ENCODE data around the gene STK11. TPM values are rescaled to one million over a fixed set of nuclear protein-coding genes. Genes with fewer than 3 reads are reported as not detected.

STK11 gene
- total RNA-seq, 3 donors from 2014 or later = 32.8 to 55.0 (median 52.1) TPM

GRCh38 chr19:1237027-1237659, 31.6 kb downstream of the STK11 start:
- intact Hi-C loops (cut with DNase I; ENCODE audit: low total_unique reads) = no loop called here

DNA sequence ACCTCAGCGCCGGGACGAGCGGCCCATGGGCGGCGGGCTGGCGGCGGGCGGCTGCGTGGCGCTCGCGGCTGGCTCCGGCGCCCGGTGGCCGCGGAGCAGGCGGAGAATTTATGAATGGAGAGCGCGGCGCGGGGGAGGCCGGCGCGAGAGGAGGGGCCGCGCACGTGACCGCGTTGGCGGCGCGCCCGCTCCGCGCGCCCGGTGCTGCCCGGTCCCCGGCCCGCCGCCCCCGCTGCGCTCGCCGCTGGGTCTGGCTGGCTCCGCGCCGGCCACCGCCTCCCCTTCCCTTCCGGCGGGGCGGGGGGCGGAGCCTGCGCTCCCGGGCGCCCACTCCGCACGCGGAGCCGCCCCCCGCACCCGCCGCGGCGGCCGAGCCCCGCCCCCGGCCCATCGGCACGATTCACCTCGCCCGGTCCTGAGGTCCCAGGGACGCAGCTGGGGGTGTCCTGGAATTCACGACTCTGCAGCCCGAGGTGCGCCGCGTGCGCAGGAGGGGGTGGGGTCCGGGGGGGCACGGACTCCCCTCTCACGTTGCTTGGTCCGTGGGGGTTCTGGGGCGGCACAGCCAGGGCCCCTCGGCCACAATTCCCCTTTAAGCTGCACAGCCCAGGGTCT, 32.3 kb downstream of the STK11 start, which contains the start of gene CBARP:
Gene CBARP, minus strand, starts transcription at position 252 of the 615 bp plus-strand sequence. CDS start 1,905 bp downstream, outside the sequence.
- no peaks in the 10 kb centered on the region for H3K9me3 ChIP-seq
- H3K4me1 ChIP-seq = peaks cover 13 to 20% of the 10 kb centered on the region in 2 donors
- no peak for DNase-seq (ENCODE audit: low spot score in 2 of 2)
- peak within 1 kb of the TSS; percentile 93 to 97 for H3K27ac ChIP-seq
- peak within 1 kb of the TSS; percentile 47 to 87 (median 64) for H3K4me3 ChIP-seq
- no peaks in the 10 kb centered on the region for H3K27me3 ChIP-seq
- intact Hi-C loops (cut with DNase I; ENCODE audit: low total_unique reads) = no loop called here
- TF ChIP-seq POLR2AphosphoS5 (IDR thresholded peaks at IDR 0.05) = no peak
- TF ChIP-seq, protein P1, sequence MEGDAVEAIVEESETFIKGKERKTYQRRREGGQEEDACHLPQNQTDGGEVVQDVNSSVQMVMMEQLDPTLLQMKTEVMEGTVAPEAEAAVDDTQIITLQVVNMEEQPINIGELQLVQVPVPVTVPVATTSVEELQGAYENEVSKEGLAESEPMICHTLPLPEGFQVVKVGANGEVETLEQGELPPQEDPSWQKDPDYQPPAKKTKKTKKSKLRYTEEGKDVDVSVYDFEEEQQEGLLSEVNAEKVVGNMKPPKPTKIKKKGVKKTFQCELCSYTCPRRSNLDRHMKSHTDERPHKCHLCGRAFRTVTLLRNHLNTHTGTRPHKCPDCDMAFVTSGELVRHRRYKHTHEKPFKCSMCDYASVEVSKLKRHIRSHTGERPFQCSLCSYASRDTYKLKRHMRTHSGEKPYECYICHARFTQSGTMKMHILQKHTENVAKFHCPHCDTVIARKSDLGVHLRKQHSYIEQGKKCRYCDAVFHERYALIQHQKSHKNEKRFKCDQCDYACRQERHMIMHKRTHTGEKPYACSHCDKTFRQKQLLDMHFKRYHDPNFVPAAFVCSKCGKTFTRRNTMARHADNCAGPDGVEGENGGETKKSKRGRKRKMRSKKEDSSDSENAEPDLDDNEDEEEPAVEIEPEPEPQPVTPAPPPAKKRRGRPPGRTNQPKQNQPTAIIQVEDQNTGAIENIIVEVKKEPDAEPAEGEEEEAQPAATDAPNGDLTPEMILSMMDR (IDR thresholded peaks at IDR 0.05) = no peak
- no peak for TF ChIP-seq POLR2A (IDR thresholded peaks at IDR 0.05)
- H3K36me3 ChIP-seq = no peaks in the 10 kb centered on the region

More at GRCh38 chr19:1237027-1237659, 31.6 kb downstream of the STK11 start:
- TF ChIP-seq POLR2A (IDR thresholded peaks at IDR 0.05) = peak; percentile 12
- TF ChIP-seq, protein P1 (IDR thresholded peaks at IDR 0.05) = no peak
- Histone ChIP-seq H3K36me3 (no peaks in the 10 kb centered on the region), H3K4me1 (peaks cover 8 to 13% of the 10 kb centered on the region in 2 donors), H3K9me3 (no peaks in the 10 kb centered on the region), H3K27ac (peak overlapping the region; percentile 13 to 97), H3K4me3 (peak overlapping the region; percentile 47 to 87 (median 64)), H3K27me3 (no peaks in the 10 kb centered on the region)
- no peak for DNase-seq (ENCODE audit: low spot score in 2 of 2)

DNA sequence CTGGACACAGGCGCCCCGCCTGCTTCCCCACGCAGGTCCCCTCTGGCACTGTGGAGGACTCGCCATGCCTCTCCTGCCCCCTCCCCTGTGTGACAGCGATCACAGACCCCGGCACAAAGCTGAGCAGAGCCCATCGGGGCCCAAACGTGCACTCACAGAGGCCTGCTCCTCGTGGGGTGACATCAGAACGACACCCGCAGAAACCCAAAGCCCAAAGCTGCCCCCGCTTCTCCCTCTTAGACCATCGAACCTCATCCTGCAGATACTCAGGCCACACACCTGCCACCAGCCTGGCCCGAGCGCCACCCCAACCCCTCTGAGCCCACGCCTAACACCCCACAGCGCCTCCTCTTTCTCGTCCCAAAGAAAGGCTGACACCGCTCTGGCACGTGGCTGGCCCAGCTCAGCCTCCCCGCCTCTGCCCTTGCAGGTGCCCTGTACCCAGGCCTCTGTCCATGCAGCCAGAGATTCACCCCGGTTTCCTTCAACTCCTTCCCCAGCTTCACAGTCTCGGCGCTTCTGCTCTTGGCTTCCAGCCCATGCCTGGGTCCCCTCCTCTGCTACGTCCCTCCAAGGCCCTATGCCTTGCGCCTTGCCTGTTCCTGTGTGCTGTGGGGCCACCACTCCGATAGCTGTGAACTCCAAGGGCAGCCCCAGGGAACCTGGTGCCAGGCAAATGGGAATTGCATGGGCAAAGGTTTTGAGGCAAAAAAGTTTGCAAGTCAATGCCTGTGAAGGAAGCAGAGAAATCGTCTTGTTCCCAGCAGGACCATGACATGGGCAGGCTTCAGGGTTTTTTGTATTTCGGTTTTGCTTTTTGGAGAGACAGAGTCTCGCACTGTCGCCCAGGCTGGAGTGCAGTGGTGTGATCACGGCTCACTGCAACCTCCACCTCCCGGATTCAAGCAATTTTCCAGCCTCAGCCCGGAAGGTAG, 33.1 kb downstream of the STK11 start:
- H3K27ac ChIP-seq = peak overlapping the region; percentile 93 to 97
- peaks cover 13 to 27% of the 10 kb centered on the region in 2 donors for H3K4me1 ChIP-seq
- no peak for DNase-seq (ENCODE audit: low spot score in 2 of 2)
- H3K36me3 ChIP-seq = no peaks in the 10 kb centered on the region
- intact Hi-C loops (cut with DNase I; ENCODE audit: low total_unique reads) = no loop called here
- H3K4me3 ChIP-seq = peak overlapping the region; percentile 20 to 87 (median 64)
- no peaks in the 10 kb centered on the region for H3K9me3 ChIP-seq
- TF ChIP-seq POLR2AphosphoS5 (IDR thresholded peaks at IDR 0.05) (no peak), POLR2A (IDR thresholded peaks at IDR 0.05) (no peak)
- TF ChIP-seq, protein P1 (IDR thresholded peaks at IDR 0.05) = no peak
- H3K27me3 ChIP-seq = no peaks in the 10 kb centered on the region

DNA sequence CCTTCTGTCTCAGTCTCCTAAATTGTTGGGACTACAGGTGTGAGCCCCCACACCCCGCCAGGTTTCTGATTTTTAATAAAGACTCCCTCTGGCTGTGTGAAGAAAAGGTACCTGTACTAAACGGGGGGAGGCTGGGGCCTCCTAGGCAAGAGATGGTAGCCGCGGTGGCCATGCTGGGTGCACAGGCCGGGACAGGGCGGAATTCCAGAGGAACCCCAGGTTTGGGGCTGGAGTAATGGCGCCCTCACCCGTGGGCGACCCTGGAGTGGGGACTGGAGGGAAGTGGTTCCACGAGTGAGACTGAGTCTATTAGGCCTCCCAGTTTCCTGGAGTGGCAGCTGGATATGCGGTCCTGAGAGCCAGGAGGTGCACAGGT, 33.8 kb downstream of the STK11 start:
- Histone ChIP-seq H3K27ac (peak overlapping the region; percentile 93 to 97), H3K9me3 (no peaks in the 10 kb centered on the region), H3K27me3 (no peaks in the 10 kb centered on the region), H3K4me1 (peaks cover 19 to 34% of the 10 kb centered on the region in 2 donors), H3K36me3 (no peaks in the 10 kb centered on the region), H3K4me3 (peak overlapping the region in 2 of 3 donors; percentile 46 to 97)
- no peak for TF ChIP-seq POLR2A (IDR thresholded peaks at IDR 0.05)
- no peak for TF ChIP-seq POLR2AphosphoS5 (IDR thresholded peaks at IDR 0.05)
- no peak for DNase-seq (ENCODE audit: low spot score in 2 of 2)
- intact Hi-C loops (cut with DNase I; ENCODE audit: low total_unique reads) = no loop called here

Measured in breast epithelium (tissue), 4 donors.